D721Med (cell line): ENCODE data around the gene CSH2.
"Not testable (repeated sequence)": the region's sequence is repeated elsewhere in the genome, so short reads cannot be mapped to it uniquely, and the experiment has no call there.

ENCODE experiments used
- DNase-seq: peaks from one replicate; pipeline ENCODE4 v3.0.0; 2011; ENCODE audit warnings: low spot score; ENCODE audit not compliant: insufficient read length
- FAIRE-seq: peaks from 2 replicates; lab custom pipeline; 2011; peaks lifted over from hg19 to GRCh38; lab: Jason Lieb, UNC
- TF ChIP-seq, protein P1 (sequence below): IDR thresholded peaks from 2 replicates; pipeline ENCODE4 v1.5.1; 2012; ENCODE audit warnings: mild to moderate bottlenecking, control low read depth; ENCODE audit not compliant: insufficient read depth; ENCODE audit errors: missing control alignments

The CSH2 gene

DNA sequence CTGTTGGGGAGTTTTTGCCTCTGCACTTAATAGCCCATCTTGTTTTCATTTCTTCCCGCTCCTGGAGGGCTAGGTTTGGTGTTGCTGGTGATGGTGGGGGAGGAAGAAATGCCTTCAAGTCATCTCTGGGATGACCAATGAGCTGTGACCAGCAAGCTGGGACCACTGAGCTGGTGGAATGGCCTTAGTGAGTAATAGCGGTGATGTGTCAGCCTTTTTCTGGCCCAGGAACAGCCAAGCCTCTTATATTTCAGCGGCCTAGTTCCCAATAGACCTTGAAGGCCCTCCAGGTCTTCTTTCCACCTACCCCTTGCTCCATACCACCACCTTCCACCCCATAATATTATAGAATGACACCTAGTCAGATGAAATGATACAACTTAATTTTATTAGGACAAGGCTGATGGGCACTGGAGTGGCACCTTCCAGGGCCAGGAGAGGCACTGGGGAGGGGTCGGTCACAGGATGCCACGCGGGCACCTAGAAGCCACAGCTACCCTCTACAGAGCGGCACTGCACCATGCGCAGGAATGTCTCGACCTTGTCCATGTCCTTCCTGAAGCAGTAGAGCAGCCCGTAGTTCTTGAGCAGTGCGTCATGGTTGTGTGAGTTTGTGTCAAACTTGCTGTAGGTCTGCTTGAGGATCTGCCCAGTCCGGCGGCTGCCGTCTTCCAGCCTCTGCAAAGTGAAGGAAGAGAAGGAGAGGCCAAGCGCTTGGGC is 1.7 kb downstream of the CSH2 start:
- not testable (repeated sequence) for FAIRE-seq, DNase-seq

GRCh38 chr17:63870292-63870665 is 3.2 kb downstream of the CSH2 start:
- not testable (repeated sequence) for DNase-seq, FAIRE-seq

- DNase-seq, FAIRE-seq: not testable (repeated sequence)
Observed at GRCh38 chr17:63869491-63870291, 3.8 kb downstream of the CSH2 start.

DNA sequence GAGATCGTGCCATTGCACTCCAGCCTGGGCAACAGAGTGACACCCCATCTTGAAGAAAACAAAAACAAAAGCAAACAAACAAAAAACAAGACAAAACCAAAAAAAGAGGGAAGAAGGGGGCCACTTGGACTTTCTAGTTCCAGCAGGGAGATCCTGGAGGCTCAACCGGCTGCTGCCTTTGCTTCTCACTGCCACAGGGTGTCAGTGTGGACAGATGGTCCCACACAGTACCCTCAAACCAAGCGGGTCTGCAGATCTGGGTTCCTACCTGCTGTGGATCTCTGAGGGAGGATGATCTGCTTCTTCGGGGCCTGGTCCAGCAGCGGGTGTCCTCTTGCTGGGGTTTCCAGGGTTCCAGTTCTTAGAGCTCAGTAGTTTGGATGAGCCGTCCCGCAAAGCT is 6.9 kb downstream of the CSH2 start:
- FAIRE-seq, DNase-seq: not testable (repeated sequence)
- TF ChIP-seq, protein P1, sequence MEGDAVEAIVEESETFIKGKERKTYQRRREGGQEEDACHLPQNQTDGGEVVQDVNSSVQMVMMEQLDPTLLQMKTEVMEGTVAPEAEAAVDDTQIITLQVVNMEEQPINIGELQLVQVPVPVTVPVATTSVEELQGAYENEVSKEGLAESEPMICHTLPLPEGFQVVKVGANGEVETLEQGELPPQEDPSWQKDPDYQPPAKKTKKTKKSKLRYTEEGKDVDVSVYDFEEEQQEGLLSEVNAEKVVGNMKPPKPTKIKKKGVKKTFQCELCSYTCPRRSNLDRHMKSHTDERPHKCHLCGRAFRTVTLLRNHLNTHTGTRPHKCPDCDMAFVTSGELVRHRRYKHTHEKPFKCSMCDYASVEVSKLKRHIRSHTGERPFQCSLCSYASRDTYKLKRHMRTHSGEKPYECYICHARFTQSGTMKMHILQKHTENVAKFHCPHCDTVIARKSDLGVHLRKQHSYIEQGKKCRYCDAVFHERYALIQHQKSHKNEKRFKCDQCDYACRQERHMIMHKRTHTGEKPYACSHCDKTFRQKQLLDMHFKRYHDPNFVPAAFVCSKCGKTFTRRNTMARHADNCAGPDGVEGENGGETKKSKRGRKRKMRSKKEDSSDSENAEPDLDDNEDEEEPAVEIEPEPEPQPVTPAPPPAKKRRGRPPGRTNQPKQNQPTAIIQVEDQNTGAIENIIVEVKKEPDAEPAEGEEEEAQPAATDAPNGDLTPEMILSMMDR, result peak; percentile 19

- TF ChIP-seq, protein P1, result no peak
- FAIRE-seq (no peak), DNase-seq (no peak)
Observed at GRCh38 chr17:63859257-63859656, 14.2 kb downstream of the CSH2 start.

GRCh38 chr17:63856425-63856824 is 17.1 kb downstream of the CSH2 start:
- not testable (repeated sequence) for DNase-seq, FAIRE-seq

- TF ChIP-seq, protein P1, result no peak
- DNase-seq (no peak), FAIRE-seq (no peak)
Observed at GRCh38 chr17:63855185-63855584, 18.3 kb downstream of the CSH2 start.

DNA sequence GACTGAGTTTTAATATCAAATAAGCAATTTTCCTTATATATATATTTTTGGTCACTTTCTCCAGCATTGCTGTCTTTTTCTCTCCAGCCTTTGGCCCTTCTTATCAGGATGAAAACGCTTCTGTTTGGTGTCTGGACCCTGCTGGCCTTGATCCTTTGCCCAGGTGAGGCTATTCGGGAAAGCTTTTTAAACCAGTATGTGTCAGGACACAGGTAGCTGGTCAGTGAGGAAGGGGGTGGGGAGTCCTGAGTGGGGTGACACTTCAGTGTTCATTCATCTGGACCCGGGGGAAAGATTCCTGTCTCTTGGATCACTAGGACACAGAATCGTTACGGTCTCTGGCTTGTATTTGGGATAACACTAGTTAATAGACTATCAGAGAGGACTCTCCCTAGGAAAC is 18.8 kb downstream of the CSH2 start:
- FAIRE-seq (no peak), DNase-seq (no peak)
- TF ChIP-seq, protein P1, result no peak

DNA sequence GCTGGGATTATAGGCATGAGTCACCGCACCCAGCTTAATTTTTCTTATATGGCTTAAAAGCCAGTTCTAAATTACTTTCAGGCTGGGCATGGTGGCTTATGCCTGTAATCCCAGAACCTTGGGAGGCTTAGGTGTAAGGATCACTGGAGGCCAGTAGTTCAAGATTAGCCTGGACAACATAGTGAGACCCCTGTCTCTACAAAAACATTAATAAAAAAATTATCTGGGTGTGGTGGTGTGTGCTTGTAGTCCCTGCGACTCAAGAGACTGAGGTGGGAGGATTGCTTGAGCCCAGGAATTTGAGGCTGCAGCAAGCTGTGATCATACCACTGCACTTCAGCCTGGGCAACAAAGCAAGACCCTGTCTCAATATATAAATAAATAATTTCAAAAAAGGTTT is 20.2 kb downstream of the CSH2 start:
- TF ChIP-seq, protein P1, result no peak
- no peak for DNase-seq
- no peak for FAIRE-seq
